ENCODE results near the gene ABHD16A.

DNA sequence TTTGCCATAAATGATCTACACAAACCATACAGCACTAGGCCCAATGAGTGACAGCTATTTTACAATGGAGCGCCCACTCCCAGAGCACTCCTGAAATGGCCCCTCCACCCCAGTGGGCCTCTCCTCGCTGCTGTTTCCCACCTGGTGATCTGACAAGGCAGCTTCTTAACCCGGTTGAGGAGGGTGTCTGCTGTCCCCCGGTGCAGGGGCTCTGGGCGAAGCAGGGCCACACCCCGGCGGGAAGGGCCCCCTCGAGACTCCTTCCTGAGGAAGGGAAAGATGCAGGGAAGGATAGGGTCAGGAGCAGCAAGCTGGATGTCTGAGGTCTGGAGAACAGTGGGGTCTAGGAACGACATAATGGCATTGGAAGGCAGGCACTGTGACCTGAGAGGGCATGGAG lies 10.2 kb downstream of the ABHD16A start:
- TF ChIP-seq CTCF (IDR thresholded peaks at IDR 0.05 in 8 of 11, conservative IDR thresholded peaks at IDR 0.05 in 3 of 11) = no peak
- no peak for TF ChIP-seq POLR2AphosphoS5 (IDR thresholded peaks at IDR 0.05)
- no peak for TF ChIP-seq POLR2A (IDR thresholded peaks at IDR 0.05)
